Subcutaneous abdominal adipose tissue (tissue), 5 donors: ENCODE data around the gene NOTCH3.
A peak's percentile ranks its signal among the peaks of the same experiment; 100 is the strongest.

Experiments
- H3K27ac ChIP-seq: one replicate; pipeline ENCODE4 v1.7.0; 2013; ENCODE audit warnings: low read depth, mild to moderate bottlenecking, inconsistent platforms, low read length, moderate library complexity
- H3K27me3 ChIP-seq, 5 donors: one replicate each; pipeline ENCODE4 v1.7.0; 2013; ENCODE audit warnings: low read length in 5 of 5, inconsistent platforms in 1 of 5; ENCODE audit not compliant: control insufficient read depth in 5 of 5, insufficient read depth in 4 of 5
- H3K36me3 ChIP-seq, 5 donors: one replicate each; pipeline ENCODE4 v1.7.0; 2013; ENCODE audit warnings: low read length in 5 of 5; ENCODE audit not compliant: control insufficient read depth in 5 of 5, insufficient read depth in 5 of 5
- H3K4me1 ChIP-seq, 5 donors: one replicate each; pipeline ENCODE4 v1.7.0; 2013; ENCODE audit warnings: low read length in 5 of 5, mild to moderate bottlenecking in 3 of 5, moderate library complexity in 1 of 5; ENCODE audit not compliant: control insufficient read depth in 5 of 5, insufficient read depth in 5 of 5
- H3K4me3 ChIP-seq, 5 donors: one replicate each; pipeline ENCODE4 v1.7.0; 2013; ENCODE audit warnings: low read length in 5 of 5, low read depth in 1 of 5
- H3K9ac ChIP-seq, 5 donors: one replicate each; pipeline ENCODE4 v1.7.0; 2013; ENCODE audit warnings: low read length in 5 of 5, mild to moderate bottlenecking in 4 of 5, moderate library complexity in 3 of 5
- H3K9me3 ChIP-seq, 5 donors: one replicate each; pipeline ENCODE4 v1.7.0; 2013; ENCODE audit warnings: low read length in 5 of 5; ENCODE audit not compliant: control insufficient read depth in 5 of 5
- donor health status: healthy.
- donor health status: healthy.
- donor health status: healthy.
- donor health status: healthy.
- donor health status: healthy.

NOTCH3 gene

GRCh38 chr19:15197942-15198341, 2.9 kb downstream of the NOTCH3 start:
- Histone ChIP-seq H3K27ac (no peak overlapping the region), H3K4me3 (peak overlapping the region in 4 of 5 donors; percentile 2 to 44 (median 25)), H3K4me1 (peaks cover 7 to 34% (median 16%) of the 10 kb centered on the region in 5 donors), H3K36me3 (peaks cover 0 to 2% (median 0%) of the 10 kb centered on the region in 5 donors), H3K27me3 (peaks cover 0 to 33% (median 16%) of the 10 kb centered on the region in 5 donors), H3K9me3 (no peaks in the 10 kb centered on the region), H3K9ac (no peak overlapping the region)

GRCh38 chr19:15197275-15197941, 3.4 kb downstream of the NOTCH3 start:
- Histone ChIP-seq H3K9ac (no peak overlapping the region), H3K9me3 (no peaks in the 10 kb centered on the region), H3K4me1 (peaks cover 7 to 28% (median 13%) of the 10 kb centered on the region in 5 donors), H3K27me3 (peaks cover 0 to 33% (median 16%) of the 10 kb centered on the region in 5 donors), H3K36me3 (peaks cover 0 to 2% (median 0%) of the 10 kb centered on the region in 5 donors), H3K27ac (no peak overlapping the region), H3K4me3 (peak overlapping the region in 3 of 5 donors; percentile 2 to 44 (median 8))

- Histone ChIP-seq H3K27me3 (peaks cover 0 to 37% (median 20%) of the 10 kb centered on the region in 5 donors), H3K27ac (no peak overlapping the region), H3K4me3 (peak overlapping the region in 1 of 5 donors; percentile 18), H3K4me1 (peaks cover 7 to 28% (median 13%) of the 10 kb centered on the region in 5 donors), H3K9ac (no peak overlapping the region), H3K36me3 (peaks cover 0 to 12% (median 6%) of the 10 kb centered on the region in 5 donors), H3K9me3 (no peaks in the 10 kb centered on the region)
Measured at GRCh38 chr19:15196360-15197005, 4.3 kb downstream of the NOTCH3 start.

GRCh38 chr19:15195371-15196334, 5.1 kb downstream of the NOTCH3 start:
- peaks cover 0 to 16% (median 9%) of the 10 kb centered on the region in 5 donors for H3K36me3 ChIP-seq
- H3K9ac ChIP-seq, result no peak overlapping the region
- H3K27ac ChIP-seq, result no peak overlapping the region
- H3K27me3 ChIP-seq, result peaks cover 0 to 37% (median 20%) of the 10 kb centered on the region in 5 donors
- peaks cover 7 to 27% (median 13%) of the 10 kb centered on the region in 5 donors for H3K4me1 ChIP-seq
- H3K9me3 ChIP-seq, result no peaks in the 10 kb centered on the region
- peak overlapping the region in 4 of 5 donors; percentile 18 to 54 (median 31) for H3K4me3 ChIP-seq

GRCh38 chr19:15194938-15195337, 5.9 kb downstream of the NOTCH3 start:
- peaks cover 0 to 37% (median 20%) of the 10 kb centered on the region in 5 donors for H3K27me3 ChIP-seq
- H3K9me3 ChIP-seq, result no peaks in the 10 kb centered on the region
- peaks cover 5 to 24% (median 9%) of the 10 kb centered on the region in 5 donors for H3K4me1 ChIP-seq
- no peak overlapping the region for H3K27ac ChIP-seq
- peak overlapping the region in 2 of 5 donors; percentile 11 to 19 for H3K4me3 ChIP-seq
- H3K9ac ChIP-seq, result no peak overlapping the region
- H3K36me3 ChIP-seq, result peaks cover 0 to 22% (median 9%) of the 10 kb centered on the region in 5 donors

GRCh38 chr19:15191982-15192381, 8.8 kb downstream of the NOTCH3 start:
- no peak overlapping the region for H3K4me3 ChIP-seq
- peaks cover 0 to 26% (median 12%) of the 10 kb centered on the region in 5 donors for H3K27me3 ChIP-seq
- H3K9me3 ChIP-seq, result no peaks in the 10 kb centered on the region
- peaks cover 4 to 9% (median 5%) of the 10 kb centered on the region in 5 donors for H3K4me1 ChIP-seq
- no peak overlapping the region for H3K9ac ChIP-seq
- peaks cover 0 to 30% (median 12%) of the 10 kb centered on the region in 5 donors for H3K36me3 ChIP-seq
- no peak overlapping the region for H3K27ac ChIP-seq

GRCh38 chr19:15191514-15191913, 9.3 kb downstream of the NOTCH3 start:
- Histone ChIP-seq H3K36me3 (peaks cover 0 to 35% (median 16%) of the 10 kb centered on the region in 5 donors), H3K4me3 (no peak overlapping the region), H3K27me3 (peaks cover 0 to 21% (median 7%) of the 10 kb centered on the region in 5 donors), H3K27ac (no peak overlapping the region), H3K9me3 (no peaks in the 10 kb centered on the region), H3K4me1 (peaks cover 4 to 7% (median 5%) of the 10 kb centered on the region in 5 donors), H3K9ac (no peak overlapping the region)

GRCh38 chr19:15188851-15189250, 11.9 kb downstream of the NOTCH3 start:
- H3K9ac ChIP-seq, result no peak overlapping the region
- H3K9me3 ChIP-seq, result no peaks in the 10 kb centered on the region
- H3K36me3 ChIP-seq, result peaks cover 0 to 50% (median 16%) of the 10 kb centered on the region in 5 donors
- H3K4me1 ChIP-seq, result peaks cover 0 to 6% (median 0%) of the 10 kb centered on the region in 5 donors
- H3K27ac ChIP-seq, result no peak overlapping the region
- peaks cover 0 to 6% (median 0%) of the 10 kb centered on the region in 5 donors for H3K27me3 ChIP-seq
- H3K4me3 ChIP-seq, result no peak overlapping the region
